HG03108 (cell line): ENCODE measurements around the gene CDK9.
A peak's percentile ranks its signal among the peaks of the same experiment; 100 is the strongest.
"Not testable (repeated sequence)": the region's sequence is repeated elsewhere in the genome, so short reads cannot be mapped to it uniquely, and the experiment has no call there.

ENCODE experiments used
- ATAC-seq: cut with Tn5 transposase; IDR thresholded peaks from one replicate; pipeline ENCODE4 v1.9.1; 2021; ENCODE audit warnings: moderate library complexity; ENCODE audit not compliant: unreplicated experiment

CDK9 gene

DNA sequence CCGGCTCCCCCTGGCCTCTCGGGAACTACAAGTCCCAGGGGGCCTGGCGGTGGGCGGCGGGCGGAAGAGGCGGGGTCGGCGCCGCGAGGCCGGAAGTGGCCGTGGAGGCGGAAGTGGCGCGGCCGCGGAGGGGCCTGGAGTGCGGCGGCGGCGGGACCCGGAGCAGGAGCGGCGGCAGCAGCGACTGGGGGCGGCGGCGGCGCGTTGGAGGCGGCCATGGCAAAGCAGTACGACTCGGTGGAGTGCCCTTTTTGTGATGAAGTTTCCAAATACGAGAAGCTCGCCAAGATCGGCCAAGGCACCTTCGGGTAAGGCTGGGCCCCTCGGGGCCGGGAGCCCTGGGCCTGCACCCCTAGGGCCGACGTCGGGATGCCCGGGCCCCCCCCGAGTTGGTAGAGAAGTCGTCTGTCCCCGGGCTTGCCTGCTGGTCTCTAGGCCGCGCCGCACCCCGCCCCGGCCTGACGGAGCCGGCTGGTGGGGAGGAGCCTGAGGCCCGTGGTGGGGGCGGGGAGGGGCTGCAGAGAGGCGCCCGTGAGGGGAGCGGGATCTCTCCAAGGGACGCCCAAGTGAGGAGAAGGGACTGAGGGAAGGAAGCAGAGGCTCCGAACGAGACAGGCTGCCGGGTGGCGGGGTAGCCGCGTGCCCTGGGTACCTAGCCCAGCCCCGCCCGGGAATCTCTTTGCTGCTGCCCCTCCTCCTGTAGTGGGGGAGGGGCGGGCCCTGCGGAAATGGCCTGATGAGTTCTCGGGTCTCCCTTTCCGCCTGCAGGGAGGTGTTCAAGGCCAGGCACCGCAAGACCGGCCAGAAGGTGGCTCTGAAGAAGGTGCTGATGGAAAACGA lies at the start of gene CDK9:
Gene CDK9 (plus strand): TSS at position 102 of the 840 bp plus-strand sequence. CDS start 115 bp downstream, at position 217.
- peak; percentile 54 for ATAC-seq

DNA sequence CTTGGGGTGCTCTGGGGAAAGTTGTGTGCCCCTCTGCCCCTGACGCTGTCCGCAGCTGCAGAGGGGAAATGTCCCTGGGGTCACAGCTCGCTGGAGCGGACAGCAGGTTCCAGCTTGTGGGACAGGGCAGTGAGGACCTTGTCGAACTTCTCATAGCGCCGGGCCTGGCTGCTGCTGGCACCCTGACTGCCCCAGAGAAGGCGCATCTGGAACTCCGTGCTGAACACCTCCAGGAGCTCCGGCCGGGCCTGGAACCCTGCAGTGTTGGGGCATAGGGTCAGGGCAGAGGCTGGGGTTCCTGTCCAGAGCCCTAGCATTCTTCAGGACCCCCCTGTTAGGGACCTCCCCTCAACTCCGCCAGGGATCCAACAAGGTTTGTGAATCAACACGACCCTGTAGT lies 47.2 kb upstream of the CDK9 start:
- no peak for ATAC-seq

DNA sequence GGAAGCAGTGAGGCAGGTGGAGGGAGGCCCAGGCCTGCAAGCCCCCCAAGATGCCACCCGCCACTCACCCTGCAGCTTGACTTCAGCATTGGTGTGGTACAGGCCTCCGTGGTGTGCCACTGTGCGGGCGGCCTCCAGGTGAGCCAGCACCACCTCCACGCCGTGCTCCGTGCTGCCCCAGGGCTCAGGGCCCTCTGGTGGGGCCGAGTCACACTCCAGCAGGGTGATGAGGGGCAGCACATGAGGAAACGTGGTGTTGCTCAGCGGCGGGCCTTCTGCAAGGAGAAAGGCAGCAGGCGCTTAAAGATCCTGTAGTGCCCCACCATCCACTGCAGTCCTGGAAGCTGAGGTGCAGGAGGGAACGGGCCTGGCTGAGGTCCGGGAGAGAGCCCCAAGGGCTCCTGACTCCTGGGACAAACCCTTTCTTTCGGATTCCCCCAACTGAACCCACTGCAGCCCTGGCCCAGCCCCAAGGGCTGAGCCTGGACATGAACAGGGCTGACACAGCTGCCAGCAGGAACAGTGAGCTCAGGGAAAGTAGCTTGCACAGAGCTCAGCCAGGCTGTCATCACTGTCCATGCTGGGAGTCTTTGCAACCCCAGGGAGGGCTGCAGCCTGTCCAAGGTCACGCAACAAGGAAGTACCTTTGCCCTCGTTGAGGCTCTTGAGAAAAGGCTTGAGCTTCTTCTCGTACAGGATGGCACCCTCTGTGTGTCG lies 46.1 kb upstream of the CDK9 start:
- no peak for ATAC-seq

DNA sequence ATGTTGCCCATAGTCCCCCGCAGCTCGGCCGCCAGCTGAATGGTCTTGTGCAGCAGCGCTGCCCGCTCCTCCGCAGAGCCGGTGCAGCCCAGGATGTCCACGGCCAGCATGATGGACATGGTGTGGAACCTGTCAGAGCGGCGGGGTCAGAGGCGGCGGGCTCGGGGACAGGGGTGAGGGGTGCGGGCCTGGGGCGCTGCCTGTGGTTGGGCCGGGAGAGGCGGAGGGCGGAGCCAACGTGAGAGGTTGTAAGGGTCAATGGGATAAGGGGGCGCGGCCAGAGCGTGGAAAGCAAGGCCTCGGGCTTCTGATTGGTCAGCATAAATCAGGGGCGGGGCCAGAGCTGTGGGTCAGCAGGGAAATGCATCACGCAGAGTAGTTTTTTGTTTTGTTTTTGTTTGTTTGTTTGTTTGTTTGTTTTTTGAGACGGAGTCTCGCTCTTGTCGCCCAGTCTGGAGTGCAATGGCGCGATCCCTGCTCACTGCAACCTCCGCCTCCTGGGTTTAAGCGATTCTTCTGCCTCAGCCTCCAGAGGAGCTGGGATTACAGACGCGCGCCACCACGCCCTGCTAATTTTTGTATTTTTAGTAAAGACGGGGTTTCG lies 43.9 kb upstream of the CDK9 start:
- no peak for ATAC-seq

DNA sequence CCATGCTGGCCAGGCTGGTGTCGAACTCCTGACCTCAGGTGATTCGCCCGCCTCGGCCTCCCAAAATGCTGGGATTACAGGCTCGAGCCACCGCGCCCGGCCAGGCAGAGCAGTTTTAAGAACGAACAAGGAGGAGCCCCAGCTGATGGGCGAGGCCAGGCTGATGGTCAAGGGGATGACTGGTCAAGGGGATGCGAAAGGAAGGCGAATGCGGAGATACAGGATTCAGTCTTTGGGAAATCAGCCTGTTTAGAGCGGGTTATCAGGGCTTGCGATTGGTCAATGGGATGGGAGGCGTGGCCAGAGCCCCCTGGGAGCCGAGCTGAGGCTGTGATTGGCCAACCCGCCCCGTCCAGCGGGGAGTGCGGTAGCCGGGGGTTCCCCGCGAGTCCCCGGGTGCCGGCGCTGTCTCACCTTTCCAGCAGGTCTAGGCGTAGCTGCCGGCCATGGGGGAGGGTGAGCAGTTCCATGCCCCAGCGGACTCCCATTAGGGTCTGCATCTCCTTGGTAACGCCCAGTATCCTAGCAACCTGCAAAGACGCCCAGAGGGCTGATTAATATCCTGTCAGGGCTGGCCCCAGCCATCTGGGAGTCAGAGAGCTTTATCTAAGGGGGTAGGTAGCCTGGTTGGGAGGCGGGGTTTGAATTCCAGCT lies 43.3 kb upstream of the CDK9 start:
- ATAC-seq, result no peak

DNA sequence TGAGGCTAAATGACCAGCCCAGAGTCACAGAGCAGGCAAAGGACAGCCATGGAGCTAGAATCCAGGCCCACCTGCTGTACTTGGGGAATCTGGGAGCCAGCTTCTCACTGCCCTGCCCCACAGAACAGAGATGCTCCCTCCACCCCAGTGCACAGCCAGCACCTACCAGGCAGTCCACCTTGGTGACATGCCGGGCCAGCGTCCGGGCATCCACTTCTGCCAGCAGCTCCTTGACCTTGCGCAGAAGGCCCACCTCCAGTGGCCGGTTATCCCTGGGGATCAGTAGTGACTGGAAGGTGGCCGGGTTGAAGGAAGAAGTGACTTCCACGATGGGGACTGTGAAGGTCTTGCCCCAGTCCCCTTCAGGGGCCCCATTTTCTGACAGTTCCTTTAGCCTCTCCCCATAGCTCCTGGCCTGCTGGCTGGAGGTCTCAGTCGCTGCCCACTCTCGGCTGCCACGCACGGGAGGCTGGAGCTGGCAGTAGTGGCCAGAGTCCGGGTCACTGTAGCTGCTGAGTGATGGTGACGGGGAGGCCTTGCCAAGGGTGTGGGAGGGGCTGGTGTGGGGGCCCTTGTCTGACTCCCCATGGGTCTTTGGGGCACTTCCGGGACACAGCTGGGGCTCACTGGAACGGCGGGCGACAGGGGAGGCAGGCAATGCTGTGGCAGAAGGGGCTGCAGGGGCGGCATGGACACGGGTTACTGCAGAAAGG lies 41.3 kb upstream of the CDK9 start:
- ATAC-seq, result no peak

DNA sequence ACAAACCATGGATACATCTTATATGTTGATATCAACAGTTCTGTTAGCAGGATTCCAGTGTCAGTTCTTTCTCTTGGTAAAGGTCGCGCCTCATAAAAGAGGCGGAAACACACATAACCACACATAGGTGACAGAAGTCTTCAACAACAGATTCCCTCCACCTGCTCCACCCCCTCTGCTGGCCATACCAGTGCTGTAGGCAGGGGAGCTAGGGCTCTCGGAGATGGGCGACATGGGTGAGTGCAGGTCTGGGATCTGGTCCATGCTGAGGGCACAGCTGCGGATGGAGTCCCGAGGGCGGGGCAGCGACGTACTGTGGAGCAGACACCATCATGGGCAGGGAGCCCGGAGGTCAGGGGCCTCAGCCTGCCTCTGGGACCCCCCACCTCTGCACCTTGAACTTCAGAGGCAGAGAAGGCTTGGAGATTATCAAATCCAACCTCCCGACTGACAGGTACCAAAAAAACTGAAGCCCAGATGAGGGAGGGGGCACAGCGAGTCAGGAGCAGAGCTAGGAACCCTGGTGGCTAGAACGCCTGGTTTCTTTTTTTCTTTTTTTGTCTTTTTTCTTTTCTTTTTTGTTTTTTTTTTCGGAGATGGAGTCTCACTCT lies 38.8 kb upstream of the CDK9 start:
- ATAC-seq, result no peak

DNA sequence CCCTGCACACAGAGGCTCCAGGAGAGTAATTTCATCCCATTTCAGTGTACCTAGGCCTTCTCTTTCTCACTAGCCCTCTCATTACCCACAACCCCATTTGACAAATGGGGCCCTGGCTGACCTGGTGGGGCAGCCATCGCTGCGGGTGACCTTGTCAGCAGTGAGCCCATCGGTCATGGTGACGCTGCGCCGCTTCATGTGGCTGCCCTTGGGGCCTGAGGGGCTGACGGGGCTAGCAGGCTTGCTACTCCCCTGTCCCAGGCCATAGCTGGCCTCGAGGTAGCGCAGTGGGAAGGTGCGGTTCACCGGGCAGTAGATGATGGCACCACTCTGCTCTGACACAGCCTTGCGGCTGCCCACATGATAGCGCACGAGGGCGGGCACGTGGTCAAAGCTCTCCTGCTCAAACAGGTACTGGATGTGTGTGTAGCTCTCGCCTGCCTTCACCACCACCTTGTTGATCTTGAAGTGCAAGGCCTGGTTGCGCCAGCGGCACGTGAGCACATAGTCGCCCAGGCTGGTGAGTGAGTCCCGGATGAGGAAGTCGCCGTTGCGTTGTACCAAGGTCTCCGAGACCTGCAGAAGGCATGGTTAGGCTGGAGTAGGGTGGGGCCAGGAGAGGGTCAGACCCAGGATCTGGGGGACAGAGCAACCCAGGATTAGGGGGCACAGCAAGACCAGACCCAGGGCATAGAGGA lies 36.6 kb upstream of the CDK9 start:
- no peak for ATAC-seq

DNA sequence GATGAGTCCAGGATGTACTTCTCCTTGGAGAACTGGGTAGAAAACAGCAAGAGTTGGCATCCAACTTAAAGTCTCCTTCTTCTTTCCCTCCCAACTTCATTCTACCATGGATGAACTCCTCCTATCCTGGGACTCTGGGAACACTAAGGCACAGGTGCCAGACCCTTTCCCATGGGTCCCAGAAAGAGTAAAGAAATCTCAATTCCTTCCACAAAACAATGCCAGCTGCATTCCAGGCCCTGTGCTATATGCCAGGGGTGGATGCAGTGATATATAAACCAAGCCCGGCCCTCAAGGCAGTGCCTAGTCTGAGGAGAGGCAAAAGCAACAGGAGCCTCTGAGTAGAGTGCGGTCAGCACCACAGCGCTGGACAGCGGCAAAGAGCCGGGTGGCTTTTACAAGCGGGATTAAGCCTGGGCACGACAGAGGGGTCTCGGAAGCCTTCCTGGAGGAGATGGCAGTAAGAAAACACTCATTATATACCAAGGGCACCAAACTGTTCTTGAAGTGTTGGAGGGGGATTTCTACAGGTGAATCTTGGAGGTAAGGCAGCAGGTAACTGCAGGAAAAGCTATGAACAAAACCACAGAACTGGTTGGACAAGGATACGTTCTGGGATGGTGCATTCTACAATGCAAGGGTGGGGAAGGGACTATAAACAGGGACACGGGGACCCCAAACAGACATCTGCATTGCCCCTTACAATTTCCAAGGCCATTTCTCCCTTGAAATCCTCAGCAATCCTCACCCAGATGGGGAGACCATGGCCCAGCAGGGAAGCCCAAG lies 34.4 kb upstream of the CDK9 start:
- no peak for ATAC-seq

DNA sequence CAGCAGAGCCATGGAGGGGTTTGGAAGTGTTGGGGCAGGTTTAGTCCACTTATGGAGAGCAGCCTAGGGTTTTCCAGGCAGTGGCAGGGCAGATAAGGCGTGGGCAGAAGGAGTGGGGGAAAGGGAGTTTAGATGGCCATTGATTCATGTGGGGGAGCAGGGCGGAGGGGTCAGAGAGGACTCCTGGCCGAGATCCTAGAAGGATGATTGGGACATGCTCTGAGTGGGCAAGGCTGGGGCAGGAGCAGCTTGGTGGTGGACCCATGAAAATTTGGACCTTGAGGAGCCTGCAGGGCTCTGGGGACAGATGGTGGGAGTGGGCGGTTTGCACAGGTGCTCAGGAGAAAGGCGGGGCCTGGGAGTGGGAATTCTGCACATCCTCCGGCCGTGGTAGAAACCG lies 32.7 kb upstream of the CDK9 start:
- no peak for ATAC-seq

DNA sequence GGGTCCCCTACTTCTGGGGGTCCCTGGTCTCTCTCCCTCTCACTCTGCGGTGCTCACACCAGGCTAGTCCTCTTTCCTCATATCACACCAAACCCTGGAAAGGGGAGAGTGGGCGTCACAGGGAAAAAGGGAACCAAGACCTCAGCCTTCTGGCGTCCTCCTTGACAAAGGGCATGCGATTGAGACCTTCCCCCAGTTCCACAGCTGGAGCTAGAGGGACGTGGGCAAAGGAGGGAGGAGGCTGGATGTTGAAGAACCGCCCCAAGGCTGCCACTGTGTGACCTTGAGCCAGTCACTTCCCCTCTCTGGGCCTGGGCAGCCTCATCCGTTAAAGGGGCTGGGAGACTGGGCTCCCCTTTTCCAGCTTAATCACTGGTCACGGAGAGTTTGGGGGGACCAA lies 32.2 kb upstream of the CDK9 start:
- ATAC-seq, result no peak

DNA sequence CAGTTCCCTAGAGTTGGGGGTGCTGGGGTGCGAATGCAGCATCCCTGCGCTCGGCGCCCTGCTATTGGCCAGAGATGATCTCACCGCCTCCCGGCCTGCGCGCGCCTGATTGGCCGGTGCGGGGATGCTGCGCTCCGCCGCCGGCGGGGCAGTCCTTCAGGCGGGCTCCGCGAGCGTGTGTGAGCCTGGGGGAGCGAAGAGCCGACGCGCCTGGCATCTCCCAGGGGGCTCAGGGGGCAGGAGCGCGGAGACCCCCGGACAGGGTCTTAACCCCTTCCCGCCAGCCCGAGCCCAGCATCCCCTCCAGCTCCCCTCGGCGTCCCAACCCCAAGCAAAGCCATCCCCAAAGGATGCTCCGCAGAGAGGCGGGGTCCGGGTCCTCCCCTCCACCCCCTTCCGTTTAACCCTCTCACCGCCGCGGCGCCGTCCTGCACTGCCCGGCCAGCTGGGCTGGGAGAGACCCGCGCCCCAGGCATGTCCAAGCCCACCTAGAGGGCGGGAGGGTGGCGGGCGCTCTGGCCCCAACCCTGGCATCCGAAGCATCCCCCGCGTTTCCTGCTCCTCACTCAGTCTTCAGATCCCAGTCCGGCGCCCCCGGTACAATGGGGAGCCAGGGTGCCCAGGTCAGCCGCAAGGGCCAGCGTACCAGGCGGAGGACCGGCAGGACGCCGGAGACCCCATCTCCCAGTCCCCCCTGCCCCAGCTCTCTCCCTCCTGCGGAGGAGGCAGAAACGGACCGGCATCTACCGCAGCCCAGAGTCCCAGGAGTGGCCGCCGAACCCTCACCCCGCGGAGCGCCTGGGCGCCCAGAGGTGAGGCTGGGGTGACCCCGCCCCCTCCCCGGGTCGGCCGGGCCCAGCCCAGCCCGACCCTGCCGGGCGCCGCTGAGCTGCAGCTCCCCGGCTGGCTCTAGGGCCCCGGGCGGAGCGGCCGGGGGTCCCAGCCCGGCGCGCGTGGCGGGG lies 31.5 kb upstream of the CDK9 start:
- ATAC-seq, result no peak

DNA sequence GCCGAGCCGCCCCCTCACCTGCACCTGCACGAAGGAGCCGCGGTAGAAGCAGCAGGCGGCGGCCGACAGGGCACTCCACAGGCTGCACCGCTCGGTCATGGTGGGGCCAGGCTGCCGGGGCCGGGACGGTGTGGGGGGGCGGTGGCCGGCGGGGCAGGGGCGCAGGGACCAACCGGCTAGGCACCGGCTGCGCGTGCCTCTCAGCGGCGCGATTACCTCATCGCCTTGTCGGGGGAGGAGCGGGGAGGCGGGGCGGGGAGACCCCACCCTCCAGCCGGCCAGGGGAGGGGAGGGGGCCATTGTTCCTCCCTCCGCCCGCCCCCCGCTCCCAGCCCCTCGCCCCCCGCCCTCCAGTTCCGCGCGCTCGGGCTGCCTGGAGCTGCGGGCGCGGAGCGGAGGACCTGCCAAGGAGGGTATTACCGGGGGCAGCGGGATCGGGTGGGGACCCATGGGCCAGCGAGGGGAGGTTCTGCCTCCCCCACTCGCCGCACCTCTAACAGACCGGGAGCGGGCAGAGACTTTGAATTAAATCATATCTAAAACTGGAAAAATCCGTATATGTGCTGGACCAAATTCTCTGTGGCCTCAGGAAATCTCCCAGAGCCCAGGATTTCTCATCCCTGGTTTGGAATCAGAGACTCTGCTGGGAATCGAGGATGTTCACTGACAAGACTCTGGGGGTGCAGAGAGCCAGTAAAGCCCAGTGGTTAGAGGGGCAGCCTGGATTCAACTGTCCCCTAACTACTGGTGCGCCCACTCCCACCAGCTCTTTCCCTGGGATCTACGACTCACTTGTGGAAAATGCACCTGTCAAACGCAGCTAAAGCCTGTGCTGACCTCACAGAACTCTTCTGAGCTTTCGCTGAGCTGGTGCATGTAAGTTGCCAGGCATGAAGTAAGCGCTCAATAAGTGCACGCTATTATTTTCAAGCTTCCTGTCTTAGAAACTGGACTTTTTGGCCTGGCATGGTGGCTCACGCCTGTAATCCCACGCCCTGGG lies 30.5 kb upstream of the CDK9 start:
- no peak for ATAC-seq

DNA sequence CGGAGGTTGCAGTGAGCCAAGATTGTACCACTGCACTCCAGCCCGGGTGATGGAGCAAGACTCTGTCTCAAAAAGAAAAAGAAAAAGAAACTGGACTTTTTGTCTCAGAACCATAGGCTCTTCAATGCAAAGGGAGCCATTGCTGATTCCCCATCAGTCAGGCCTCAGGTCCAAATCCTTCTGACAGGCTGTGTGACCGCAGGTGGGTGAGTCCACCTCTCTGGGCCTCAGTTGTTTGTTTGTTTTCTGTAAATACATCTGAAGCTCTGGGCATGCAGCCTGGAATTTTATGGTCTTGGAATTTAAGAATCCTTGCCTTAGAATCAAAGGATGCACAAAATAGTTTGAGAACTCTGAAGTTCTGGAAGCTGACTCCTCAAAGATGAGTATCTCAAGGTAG lies 29.6 kb upstream of the CDK9 start:
- no peak for ATAC-seq

DNA sequence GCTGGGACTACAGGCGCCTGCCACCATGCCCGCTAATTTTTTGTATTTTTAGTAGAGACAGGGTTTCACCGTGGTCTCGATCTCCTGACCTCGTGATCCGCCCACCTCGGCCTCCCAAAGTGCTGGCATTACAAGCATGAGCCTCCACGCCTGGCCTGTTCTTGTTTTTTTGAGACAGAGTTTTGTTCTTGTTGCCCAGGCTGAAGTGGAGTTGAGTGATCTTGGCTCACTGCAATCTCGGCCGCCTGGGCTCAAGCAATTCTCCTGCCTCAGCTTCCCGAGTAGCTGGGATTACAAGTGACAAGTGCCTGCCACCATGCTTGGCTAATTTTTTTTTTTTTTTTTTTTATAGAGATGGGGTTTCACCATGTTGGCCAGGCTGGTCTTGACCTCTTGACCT lies 29.1 kb upstream of the CDK9 start:
- ATAC-seq, result not testable (repeated sequence)

DNA sequence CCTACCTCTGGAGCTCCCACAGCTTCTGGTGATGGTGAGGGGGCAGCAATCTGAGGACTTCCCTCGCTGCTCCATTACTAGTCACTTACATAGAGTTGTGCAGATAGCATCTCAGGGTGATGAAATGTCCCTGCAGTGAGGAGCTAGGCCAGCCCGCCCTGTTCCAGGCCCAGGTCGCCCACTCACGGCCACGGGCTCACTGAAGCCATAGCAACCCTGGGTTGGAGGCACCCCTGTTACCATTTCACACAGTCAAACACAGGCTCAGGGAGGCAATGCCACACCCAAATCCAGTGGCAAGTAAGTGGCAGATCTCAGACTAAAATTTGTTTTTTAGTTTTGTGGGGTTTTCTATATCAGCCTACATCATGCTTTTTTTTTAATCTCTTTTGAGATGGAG lies 27.0 kb upstream of the CDK9 start:
- no peak for ATAC-seq

DNA sequence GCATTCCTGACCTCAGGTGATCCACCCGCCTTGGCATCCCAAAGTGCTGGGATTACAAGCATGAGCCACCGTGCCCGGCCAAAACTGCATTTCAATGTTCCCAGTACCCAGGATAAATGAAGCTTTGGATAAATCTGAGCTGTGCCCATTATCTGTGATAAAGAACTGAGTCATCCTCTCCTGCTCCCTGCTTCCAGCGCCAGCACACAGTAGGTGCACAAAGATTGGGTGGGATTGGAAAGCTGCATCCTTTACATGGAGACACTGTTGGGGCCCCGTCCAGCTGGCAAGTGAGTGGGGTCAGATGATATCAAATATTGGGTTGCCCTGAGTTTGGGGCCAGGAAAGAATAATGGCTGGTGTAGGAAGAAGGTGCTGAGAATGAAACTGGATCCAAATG lies 24.8 kb upstream of the CDK9 start:
- ATAC-seq, result no peak
